Endothelial cell of umbilical vein (primary cell): ENCODE measurements around the gene KIFC3.

Experiments
- CTCF ChIP-seq, 2 donors: IDR thresholded peaks; 1 replicate in 1 of 2; 2 replicates in 1 of 2; pipeline ENCODE4 v1.5.1; 2011; ENCODE audit warnings: low read length in 2 of 2, mild to moderate bottlenecking in 2 of 2, moderate library complexity in 2 of 2, control low read depth in 1 of 2, inconsistent platforms in 1 of 2, low read depth in 1 of 2; ENCODE audit not compliant: insufficient read depth in 1 of 2; ENCODE audit errors: extremely low read depth in 1 of 2
- EZH2 ChIP-seq: IDR thresholded peaks from 2 replicates; pipeline ENCODE4 v1.6.1; 2012; ENCODE audit warnings: borderline replicate concordance, low read depth, mild to moderate bottlenecking, moderate library complexity, low read length, inconsistent platforms; ENCODE audit not compliant: severe bottlenecking
- JUN ChIP-seq: IDR thresholded peaks from 2 replicates; pipeline ENCODE4 v1.6.1; 2011; ENCODE audit warnings: borderline replicate concordance, low read depth; ENCODE audit not compliant: insufficient read length, insufficient read depth
- MAX ChIP-seq: IDR thresholded peaks from 2 replicates; pipeline ENCODE4 v1.6.1; 2011; ENCODE audit not compliant: insufficient read depth, insufficient read length
- MYC ChIP-seq: IDR thresholded peaks from one replicate; pipeline ENCODE4 v1.6.1; 2011; ENCODE audit warnings: mild to moderate bottlenecking, low read depth, low read length
- POLR2A ChIP-seq: IDR thresholded peaks from 2 replicates; pipeline ENCODE4 v1.6.1; 2012; ENCODE audit warnings: low read depth, mild to moderate bottlenecking, control low read depth, low read length

- TF ChIP-seq CTCF (IDR thresholded peaks at IDR 0.05; ENCODE audit: extremely low read depth in 1 of 2, insufficient read depth in 1 of 2, low read depth in 1 of 2, low read length in 2 of 2) (no peak), POLR2A (no peak), EZH2 (no peak), MAX (no peak), JUN (peak; percentile 72), MYC (no peak)
These were observed 20.3 kb downstream of the KIFC3 start for GRCh38 chr16:57781741-57782606.
